ENCODE results near the gene BCL3.
"Not testable (repeated sequence)": the region's sequence is repeated elsewhere in the genome, so short reads cannot be mapped to it uniquely, and the experiment has no call there.

Gene BCL3

DNA sequence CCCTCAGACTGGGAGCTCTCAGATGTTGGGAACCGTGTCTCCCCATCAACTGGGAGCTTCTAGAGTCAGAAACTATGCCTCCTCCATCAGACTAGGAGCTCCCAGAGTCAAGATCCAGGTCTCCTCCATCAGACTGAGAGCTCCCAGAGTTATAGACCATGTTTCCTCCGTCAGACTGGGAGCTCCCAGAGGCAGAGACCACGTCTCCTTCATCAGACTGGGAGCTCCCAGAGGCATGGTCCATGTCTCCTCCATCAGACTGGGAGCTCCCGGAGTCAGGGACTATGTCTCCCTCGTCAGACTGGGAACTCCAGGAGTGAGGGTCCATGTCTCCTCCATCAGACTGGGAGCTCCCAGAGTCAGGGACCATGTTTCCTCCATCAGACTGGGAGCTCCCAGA, 39.6 kb upstream of the BCL3 start:
- no peak overlapping the region for H3K4me3 ChIP-seq (ENCODE audit: extremely low read depth, insufficient read depth, low read length, poor library complexity, severe bottlenecking)
- WGBS, 2 experiments (ENCODE audit: insufficient coverage in 2 of 2) = 79 to 86% methylated on average over 4 to 5 of the region's 5 CpGs
- H3K27ac ChIP-seq (ENCODE audit: low read depth, low read length, severe bottlenecking) = no peak overlapping the region
- H3K36me3 ChIP-seq (ENCODE audit: control insufficient read depth, insufficient read depth, low read length) = no peaks in the 10 kb centered on the region
- H3K4me1 ChIP-seq (ENCODE audit: control insufficient read depth, insufficient read depth, low read length, poor library complexity, severe bottlenecking) = no peaks in the 10 kb centered on the region
- no peaks in the 10 kb centered on the region for H3K9me3 ChIP-seq (ENCODE audit: control insufficient read depth, low read length)

DNA sequence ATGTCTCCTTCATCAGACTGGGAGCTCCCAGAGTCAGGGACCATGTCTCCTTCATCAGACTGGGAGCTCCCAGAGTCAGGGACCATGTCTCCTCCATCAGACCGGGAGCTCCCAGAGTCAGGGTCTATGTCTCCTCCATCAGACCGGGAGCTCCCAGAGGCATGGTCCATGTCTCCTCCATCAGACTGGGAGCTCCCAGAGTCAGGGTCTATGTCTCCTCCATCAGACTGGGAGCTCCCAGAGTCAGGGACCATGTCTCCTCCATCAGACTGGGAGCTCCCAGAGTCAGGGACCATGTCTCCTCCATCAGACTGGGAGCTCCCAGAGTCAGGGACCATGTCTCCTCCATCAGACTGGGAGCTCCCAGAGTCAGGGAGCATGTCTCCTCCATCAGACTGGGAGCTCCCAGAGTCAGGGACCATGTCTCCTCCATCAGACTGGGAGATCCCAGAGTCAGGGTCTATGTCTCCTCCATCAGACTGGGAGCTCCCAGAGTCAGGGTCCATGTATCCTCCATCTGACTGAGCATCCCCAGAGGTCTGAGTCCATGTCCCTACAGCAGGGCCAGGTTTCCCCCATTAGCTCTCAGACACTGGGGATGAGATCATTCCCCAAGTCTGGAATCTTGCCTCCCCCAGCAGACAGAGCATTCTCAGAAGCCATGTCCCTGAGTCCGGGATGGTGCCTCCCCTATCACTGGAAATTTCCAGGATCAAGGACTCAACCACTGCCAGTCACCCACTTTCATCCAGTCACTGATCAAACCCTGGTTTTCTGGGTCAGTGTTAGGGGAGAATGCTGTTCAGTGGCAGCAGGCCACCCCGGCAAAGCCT, 38.9 kb upstream of the BCL3 start:
- H3K9me3 ChIP-seq (ENCODE audit: control insufficient read depth, low read length); H3K4me1 ChIP-seq (ENCODE audit: control insufficient read depth, insufficient read depth, low read length, poor library complexity, severe bottlenecking); H3K4me3 ChIP-seq (ENCODE audit: extremely low read depth, insufficient read depth, low read length, poor library complexity, severe bottlenecking); H3K27ac ChIP-seq (ENCODE audit: low read depth, low read length, severe bottlenecking); H3K36me3 ChIP-seq (ENCODE audit: control insufficient read depth, insufficient read depth, low read length): not testable (repeated sequence)
- 100% methylated on average over 1 to 2 of the region's 4 CpGs for WGBS, 2 experiments (ENCODE audit: insufficient coverage in 2 of 2)

GRCh38 chr19:44710483-44710882, 38.0 kb upstream of the BCL3 start:
- no peak overlapping the region for H3K27ac ChIP-seq (ENCODE audit: low read depth, low read length, severe bottlenecking)
- H3K4me3 ChIP-seq (ENCODE audit: extremely low read depth, insufficient read depth, low read length, poor library complexity, severe bottlenecking) = no peak overlapping the region
- WGBS, 2 experiments (ENCODE audit: insufficient coverage in 2 of 2) = 86 to 92% methylated on average over 5 to 10 of the region's 14 CpGs
- peaks cover 6% of the 10 kb centered on the region for H3K9me3 ChIP-seq (ENCODE audit: control insufficient read depth, low read length)
- H3K36me3 ChIP-seq (ENCODE audit: control insufficient read depth, insufficient read depth, low read length) = no peaks in the 10 kb centered on the region
- H3K4me1 ChIP-seq (ENCODE audit: control insufficient read depth, insufficient read depth, low read length, poor library complexity, severe bottlenecking) = no peaks in the 10 kb centered on the region

- no peak overlapping the region for H3K27ac ChIP-seq (ENCODE audit: low read depth, low read length, severe bottlenecking)
- no peaks in the 10 kb centered on the region for H3K36me3 ChIP-seq (ENCODE audit: control insufficient read depth, insufficient read depth, low read length)
- H3K9me3 ChIP-seq (ENCODE audit: control insufficient read depth, low read length) = peaks cover 6% of the 10 kb centered on the region
- H3K4me1 ChIP-seq (ENCODE audit: control insufficient read depth, insufficient read depth, low read length, poor library complexity, severe bottlenecking) = no peaks in the 10 kb centered on the region
- H3K4me3 ChIP-seq (ENCODE audit: extremely low read depth, insufficient read depth, low read length, poor library complexity, severe bottlenecking) = no peak overlapping the region
- WGBS, 2 experiments (ENCODE audit: insufficient coverage in 2 of 2) = 0 to 29% methylated on average over 1 of the region's 4 CpGs
These were observed 35.5 kb upstream of the BCL3 start for GRCh38 chr19:44712864-44713515.

DNA sequence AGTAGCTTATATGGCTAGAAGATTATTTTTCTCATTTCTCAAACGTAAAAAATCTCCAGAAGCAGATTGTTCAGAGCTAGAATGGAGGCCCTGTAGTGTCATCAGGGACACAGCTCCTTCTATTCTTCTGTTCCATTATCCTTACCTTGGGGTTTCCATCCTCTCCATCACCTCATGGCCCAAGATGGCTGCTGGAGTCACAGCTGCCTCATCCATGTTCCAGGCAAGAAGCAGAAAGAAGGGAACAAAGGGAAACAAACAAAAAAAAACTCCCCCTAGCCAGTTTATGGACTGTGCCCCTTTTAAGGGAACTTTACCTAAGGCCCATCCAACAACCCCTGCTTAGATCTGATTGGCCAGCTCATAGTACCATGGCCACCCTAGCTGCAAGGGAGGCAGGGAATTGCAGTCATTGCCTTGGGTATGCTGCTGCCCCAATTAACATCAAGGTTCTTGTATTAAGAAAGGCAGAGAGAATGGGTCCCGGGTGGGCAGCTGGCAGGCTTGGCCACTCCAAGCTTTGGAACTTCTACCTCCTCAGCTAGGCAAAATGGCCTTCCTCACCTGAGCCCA, 33.8 kb upstream of the BCL3 start:
- Histone ChIP-seq H3K4me1 (ENCODE audit: control insufficient read depth, insufficient read depth, low read length, poor library complexity, severe bottlenecking) (peaks cover 9% of the 10 kb centered on the region), H3K36me3 (ENCODE audit: control insufficient read depth, insufficient read depth, low read length) (no peaks in the 10 kb centered on the region), H3K27ac (ENCODE audit: low read depth, low read length, severe bottlenecking) (no peak overlapping the region), H3K9me3 (ENCODE audit: control insufficient read depth, low read length) (peaks cover 6% of the 10 kb centered on the region), H3K4me3 (ENCODE audit: extremely low read depth, insufficient read depth, low read length, poor library complexity, severe bottlenecking) (no peak overlapping the region)
- 44 to 100% methylated on average over 1 to 2 of the region's 2 CpGs for WGBS, 2 experiments (ENCODE audit: insufficient coverage in 2 of 2)

DNA sequence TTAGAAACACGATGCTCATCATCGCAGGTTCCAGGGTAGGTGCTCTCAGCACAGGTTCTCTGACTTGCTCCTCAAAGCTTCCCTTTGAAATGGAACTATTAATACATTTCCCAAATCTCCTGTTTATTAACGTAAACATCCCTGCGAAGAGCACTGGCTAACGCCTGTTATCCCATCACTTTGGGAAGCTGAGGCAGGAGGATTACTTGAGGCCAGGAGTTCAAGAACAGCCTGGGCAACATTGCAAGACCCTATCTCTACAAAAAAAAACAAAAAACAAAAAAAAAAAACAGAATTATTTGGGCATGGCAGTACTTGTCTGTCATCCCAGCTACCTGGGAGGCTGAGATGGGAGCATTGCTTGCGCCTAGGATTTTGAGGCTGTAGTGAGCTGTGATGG, 30.9 kb upstream of the BCL3 start:
- H3K4me3 ChIP-seq (ENCODE audit: extremely low read depth, insufficient read depth, low read length, poor library complexity, severe bottlenecking) = no peak overlapping the region
- WGBS, 2 experiments (ENCODE audit: insufficient coverage in 2 of 2) = 88 to 90% methylated on average over 2 of the region's 6 CpGs
- peaks cover 6% of the 10 kb centered on the region for H3K9me3 ChIP-seq (ENCODE audit: control insufficient read depth, low read length)
- H3K36me3 ChIP-seq (ENCODE audit: control insufficient read depth, insufficient read depth, low read length) = no peaks in the 10 kb centered on the region
- peaks cover 18% of the 10 kb centered on the region for H3K4me1 ChIP-seq (ENCODE audit: control insufficient read depth, insufficient read depth, low read length, poor library complexity, severe bottlenecking)
- H3K27ac ChIP-seq (ENCODE audit: low read depth, low read length, severe bottlenecking) = no peak overlapping the region

DNA sequence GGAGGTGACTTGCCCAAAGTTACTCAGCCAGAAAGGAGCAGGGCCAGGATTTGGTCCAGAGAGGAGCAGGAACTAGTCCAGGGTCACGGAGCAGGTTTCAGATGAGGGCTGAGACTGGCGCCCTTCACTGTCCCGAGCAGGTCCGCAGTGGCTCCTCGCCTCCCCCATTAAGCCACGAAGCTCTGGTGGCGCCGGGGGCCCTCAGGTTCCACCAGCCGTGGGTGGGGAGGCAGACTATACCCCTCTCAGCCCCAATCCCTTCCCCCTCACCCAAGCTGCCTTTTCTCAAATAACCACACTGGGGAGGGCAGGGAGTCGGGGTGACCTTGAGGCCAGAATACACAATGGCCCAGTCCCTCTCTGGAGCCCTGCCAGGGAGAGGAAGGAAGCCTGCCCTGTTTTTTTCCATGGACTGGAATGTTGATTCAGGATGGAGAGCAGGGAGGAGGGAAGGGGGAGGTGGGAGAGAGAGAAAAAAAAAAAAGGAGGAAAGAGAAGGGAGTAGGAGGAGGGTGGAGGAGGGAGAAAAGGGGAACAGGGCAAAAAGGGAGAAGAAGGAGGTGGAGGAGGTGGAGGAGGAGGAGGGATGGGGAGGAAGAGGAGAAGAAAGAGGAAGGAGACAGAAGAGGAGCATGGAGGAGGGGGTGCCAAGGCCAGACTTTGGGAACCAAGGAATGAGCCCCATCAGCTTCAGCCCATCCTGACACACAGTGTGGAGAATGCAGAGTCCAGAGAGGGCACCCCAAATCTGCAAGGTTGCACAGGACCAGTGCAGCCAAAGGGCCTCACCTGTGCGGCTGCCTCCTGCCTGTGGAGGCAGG, 29.9 kb upstream of the BCL3 start:
- H3K4me3 ChIP-seq (ENCODE audit: extremely low read depth, insufficient read depth, low read length, poor library complexity, severe bottlenecking) = peak overlapping the region; percentile 21
- H3K27ac ChIP-seq (ENCODE audit: low read depth, low read length, severe bottlenecking) = peak overlapping the region; percentile 91
- peaks cover 6% of the 10 kb centered on the region for H3K9me3 ChIP-seq (ENCODE audit: control insufficient read depth, low read length)
- no peaks in the 10 kb centered on the region for H3K36me3 ChIP-seq (ENCODE audit: control insufficient read depth, insufficient read depth, low read length)
- peaks cover 18% of the 10 kb centered on the region for H3K4me1 ChIP-seq (ENCODE audit: control insufficient read depth, insufficient read depth, low read length, poor library complexity, severe bottlenecking)
- WGBS, 2 experiments (ENCODE audit: insufficient coverage in 2 of 2) = 32 to 40% methylated on average over 4 to 5 of the region's 11 CpGs

- WGBS, 2 experiments (ENCODE audit: insufficient coverage in 2 of 2) = 88 to 91% methylated on average over 8 of the region's 8 CpGs
- Histone ChIP-seq H3K36me3 (ENCODE audit: control insufficient read depth, insufficient read depth, low read length) (no peaks in the 10 kb centered on the region), H3K4me1 (ENCODE audit: control insufficient read depth, insufficient read depth, low read length, poor library complexity, severe bottlenecking) (peaks cover 18% of the 10 kb centered on the region), H3K9me3 (ENCODE audit: control insufficient read depth, low read length) (peaks cover 6% of the 10 kb centered on the region), H3K4me3 (ENCODE audit: extremely low read depth, insufficient read depth, low read length, poor library complexity, severe bottlenecking) (no peak overlapping the region), H3K27ac (ENCODE audit: low read depth, low read length, severe bottlenecking) (no peak overlapping the region)
These were observed 29.2 kb upstream of the BCL3 start for GRCh38 chr19:44719262-44719701.

GRCh38 chr19:44720396-44720795, 28.1 kb upstream of the BCL3 start:
- WGBS, 2 experiments (ENCODE audit: insufficient coverage in 2 of 2) = 94 to 96% methylated on average over 9 of the region's 9 CpGs
- H3K9me3 ChIP-seq (ENCODE audit: control insufficient read depth, low read length); H3K27ac ChIP-seq (ENCODE audit: low read depth, low read length, severe bottlenecking); H3K4me3 ChIP-seq (ENCODE audit: extremely low read depth, insufficient read depth, low read length, poor library complexity, severe bottlenecking); H3K36me3 ChIP-seq (ENCODE audit: control insufficient read depth, insufficient read depth, low read length): not testable (repeated sequence)
- peaks cover 18% of the 10 kb centered on the region for H3K4me1 ChIP-seq (ENCODE audit: control insufficient read depth, insufficient read depth, low read length, poor library complexity, severe bottlenecking)

DNA sequence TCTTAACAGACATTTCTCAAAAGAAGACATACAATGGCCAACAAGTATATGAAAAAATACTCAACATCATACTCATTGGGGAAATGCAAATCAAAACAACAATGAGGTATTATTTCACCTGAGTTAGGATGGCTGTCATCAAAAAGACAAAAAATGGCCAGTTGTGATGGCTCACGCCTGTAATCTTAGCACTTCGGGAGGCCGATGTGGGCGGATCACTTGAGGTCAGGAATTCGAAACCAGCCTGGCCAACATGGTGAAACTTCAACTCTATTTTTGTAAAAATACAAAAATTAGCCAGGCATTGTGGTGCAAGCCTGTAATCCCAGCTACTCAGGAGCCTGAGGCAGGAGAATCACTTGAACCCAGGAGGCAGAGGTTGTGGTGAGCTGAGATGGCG, 27.6 kb upstream of the BCL3 start:
- WGBS, 2 experiments (ENCODE audit: insufficient coverage in 2 of 2) = 88 to 89% methylated on average over 5 to 6 of the region's 6 CpGs
- Histone ChIP-seq H3K4me1 (ENCODE audit: control insufficient read depth, insufficient read depth, low read length, poor library complexity, severe bottlenecking) (peaks cover 18% of the 10 kb centered on the region), H3K36me3 (ENCODE audit: control insufficient read depth, insufficient read depth, low read length) (no peaks in the 10 kb centered on the region), H3K4me3 (ENCODE audit: extremely low read depth, insufficient read depth, low read length, poor library complexity, severe bottlenecking) (no peak overlapping the region), H3K27ac (ENCODE audit: low read depth, low read length, severe bottlenecking) (no peak overlapping the region), H3K9me3 (ENCODE audit: control insufficient read depth, low read length) (no peaks in the 10 kb centered on the region)
